DOHH2 (cell line): ENCODE measurements around the gene MSH6.

ENCODE experiments used
- EZH2phosphoT487 ChIP-seq: fragments of 200-600 bp; sonication (generic); IDR thresholded peaks from 2 replicates; pipeline ENCODE4 v1.6.1; 2017; ENCODE audit warnings: borderline replicate concordance, mild to moderate bottlenecking, antibody characterized with exemption, low read length, moderate library complexity, mixed read lengths
- TF ChIP-seq, protein P1 (sequence below): fragments of 200-600 bp; sonication (generic); IDR thresholded peaks from one replicate; pipeline ENCODE4 v1.5.1; 2014; ENCODE audit warnings: antibody characterized with exemption, mild to moderate bottlenecking, low read depth, low read length; ENCODE audit not compliant: poor library complexity, severe bottlenecking

DNA sequence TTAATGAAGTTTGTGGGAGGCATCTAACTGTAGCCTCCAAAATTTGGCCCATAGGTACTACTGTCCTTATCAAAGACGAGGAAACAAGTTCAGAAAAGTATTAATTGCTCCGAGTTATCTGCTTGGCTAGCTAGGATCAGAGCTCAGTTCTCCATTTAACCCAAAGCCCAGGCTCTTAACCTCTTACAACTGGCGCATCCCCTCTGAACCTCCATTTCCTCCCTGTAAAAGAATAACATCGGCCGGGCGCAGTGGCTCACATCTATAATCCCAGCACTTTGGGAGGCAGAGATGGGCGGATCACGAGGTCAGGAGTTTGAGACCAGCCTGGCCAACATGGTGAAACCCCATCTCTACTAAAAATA, 3.5 kb upstream of the MSH6 start:
- TF ChIP-seq, protein P1, sequence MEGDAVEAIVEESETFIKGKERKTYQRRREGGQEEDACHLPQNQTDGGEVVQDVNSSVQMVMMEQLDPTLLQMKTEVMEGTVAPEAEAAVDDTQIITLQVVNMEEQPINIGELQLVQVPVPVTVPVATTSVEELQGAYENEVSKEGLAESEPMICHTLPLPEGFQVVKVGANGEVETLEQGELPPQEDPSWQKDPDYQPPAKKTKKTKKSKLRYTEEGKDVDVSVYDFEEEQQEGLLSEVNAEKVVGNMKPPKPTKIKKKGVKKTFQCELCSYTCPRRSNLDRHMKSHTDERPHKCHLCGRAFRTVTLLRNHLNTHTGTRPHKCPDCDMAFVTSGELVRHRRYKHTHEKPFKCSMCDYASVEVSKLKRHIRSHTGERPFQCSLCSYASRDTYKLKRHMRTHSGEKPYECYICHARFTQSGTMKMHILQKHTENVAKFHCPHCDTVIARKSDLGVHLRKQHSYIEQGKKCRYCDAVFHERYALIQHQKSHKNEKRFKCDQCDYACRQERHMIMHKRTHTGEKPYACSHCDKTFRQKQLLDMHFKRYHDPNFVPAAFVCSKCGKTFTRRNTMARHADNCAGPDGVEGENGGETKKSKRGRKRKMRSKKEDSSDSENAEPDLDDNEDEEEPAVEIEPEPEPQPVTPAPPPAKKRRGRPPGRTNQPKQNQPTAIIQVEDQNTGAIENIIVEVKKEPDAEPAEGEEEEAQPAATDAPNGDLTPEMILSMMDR = no peak
- TF ChIP-seq EZH2phosphoT487 = no peak
